RCC 7860 (cell line): ENCODE results near the gene ZBTB7C.

ENCODE experiments used
- DNase-seq: peaks from one replicate; pipeline ENCODE4 v3.0.0-alpha.2; 2015; ENCODE audit warnings: low spot score
- FAIRE-seq: peaks from 2 replicates; lab custom pipeline; 2012; peaks lifted over from hg19 to GRCh38; lab: Jason Lieb, UNC

Gene ZBTB7C

GRCh38 chr18:48030616-48031480 lies 378.3 kb downstream of the ZBTB7C start:
- FAIRE-seq: no peak
- peak; percentile 17 for DNase-seq

- no peak for FAIRE-seq
- DNase-seq: no peak
These were observed 379.7 kb downstream of the ZBTB7C start for GRCh38 chr18:48029296-48029986.

GRCh38 chr18:48028696-48029095 lies 380.5 kb downstream of the ZBTB7C start:
- no peak for FAIRE-seq
- no peak for DNase-seq

GRCh38 chr18:48028081-48028480 lies 381.1 kb downstream of the ZBTB7C start:
- FAIRE-seq: no peak
- no peak for DNase-seq

GRCh38 chr18:48027401-48027963 lies 381.7 kb downstream of the ZBTB7C start:
- no peak for DNase-seq
- FAIRE-seq: no peak

- DNase-seq (no peak), FAIRE-seq (no peak)
These were observed 383.0 kb downstream of the ZBTB7C start for GRCh38 chr18:48026216-48026615.

GRCh38 chr18:48024881-48025660 lies 384.1 kb downstream of the ZBTB7C start:
- FAIRE-seq (no peak), DNase-seq (no peak)

GRCh38 chr18:48024009-48024512 lies 385.1 kb downstream of the ZBTB7C start:
- FAIRE-seq: no peak

GRCh38 chr18:48023334-48024008 lies 385.7 kb downstream of the ZBTB7C start:
- DNase-seq: peak; percentile 69
- FAIRE-seq: no peak

More at GRCh38 chr18:48024009-48024512, 385.1 kb downstream of the ZBTB7C start:
- DNase-seq: no peak

- peak; percentile 51 for DNase-seq
- no peak for FAIRE-seq
These were observed 386.5 kb downstream of the ZBTB7C start for GRCh38 chr18:48022531-48023329.

GRCh38 chr18:48022021-48022420 lies 387.2 kb downstream of the ZBTB7C start:
- DNase-seq (no peak), FAIRE-seq (no peak)

- FAIRE-seq: no peak
- no peak for DNase-seq
These were observed 387.8 kb downstream of the ZBTB7C start for GRCh38 chr18:48021273-48021914.

GRCh38 chr18:48020337-48021250 lies 388.6 kb downstream of the ZBTB7C start:
- DNase-seq (no peak), FAIRE-seq (no peak)

GRCh38 chr18:48019557-48020325 lies 389.4 kb downstream of the ZBTB7C start:
- FAIRE-seq: no peak
- DNase-seq: no peak

- no peak for FAIRE-seq
- no peak for DNase-seq
These were observed 390.3 kb downstream of the ZBTB7C start for GRCh38 chr18:48018851-48019250.

- DNase-seq: no peak
- FAIRE-seq: no peak
These were observed 391.5 kb downstream of the ZBTB7C start for GRCh38 chr18:48017635-48018034.

- FAIRE-seq: no peak
- no peak for DNase-seq
These were observed 396.0 kb downstream of the ZBTB7C start for GRCh38 chr18:48013162-48013561.
